HepG2 (cell line): Measurements from ENCODE around the gene GRID1. TPM values are rescaled to one million over a fixed set of nuclear protein-coding genes. Genes with fewer than 3 reads are reported as not detected.

Experiments
- ATAC-seq: fragments of 200-7000 bp; cut with Tn5 transposase; 3 replicates; pipeline ENCODE4 v1.9.1; 2020; ENCODE audit warnings: mild to moderate bottlenecking, moderate library complexity
- BruUV-seq: library from RNA; stranded (reverse); fragments of 400-500 nt; replicated peaks from 2 replicates; lab custom pipeline; 2021; lab: Mats Ljungman, UMichigan
- CTCF ChIA-PET: fragments of 300-600 bp; formaldehyde crosslinking; extraction: SDS; loops from one replicate; lab custom pipeline; 2021; ENCODE audit warnings: low total read pairs, inconsistent platforms, low intra/inter-chr PET ratio; lab: Yijun Ruan, JAX
- POLR2A ChIA-PET: fragments of 350-600 bp; sonication (Branson Sonifier 250); formaldehyde crosslinking; loops from one replicate; lab custom pipeline; 2020; ENCODE audit warnings: antibody characterized with exemption, inconsistent platforms; lab: Yijun Ruan, JAX
- DNase-seq: peaks from one replicate; pipeline ENCODE4 v3.0.0-alpha.2; 2015; ENCODE audit warnings: low spot score
- FAIRE-seq: peaks from 3 replicates; lab custom pipeline; 2011; peaks lifted over from hg19 to GRCh38; lab: Jason Lieb, UNC
- H2AFZ ChIP-seq: one replicate; pipeline ENCODE4 v1.6.1; 2011; ENCODE audit warnings: low read length, inconsistent platforms
- H3K27ac ChIP-seq: fragments of 300-600 bp; 3 replicates; pipeline ENCODE4 v1.8.0; 2011; ENCODE audit warnings: mixed run types, mild to moderate bottlenecking, mixed read lengths, low read length, inconsistent platforms; ENCODE audit not compliant: insufficient read depth; ENCODE audit errors: extremely low read length
- H3K27me3 ChIP-seq, 2 experiments: fragments of 200-600 bp in 1 of 2; 2 replicates in 1 of 2; 3 replicates in 1 of 2; pipeline versions ENCODE4 v1.6.0 to v1.8.0; 2011; ENCODE audit warnings: low read length in 2 of 2, mild to moderate bottlenecking in 2 of 2, moderate library complexity in 2 of 2, inconsistent platforms in 1 of 2; ENCODE audit not compliant: insufficient read depth in 2 of 2, control insufficient read depth in 1 of 2
- H3K36me3 ChIP-seq, 2 experiments: fragments of 200-600 bp in 1 of 2; replicated peaks in 1 of 2; 2 replicates in 1 of 2; 3 replicates in 1 of 2; pipeline versions ENCODE4 v1.5.1 to v1.8.0; 2011; ENCODE audit warnings: low read length in 2 of 2, inconsistent platforms in 1 of 2; ENCODE audit not compliant: insufficient read depth in 2 of 2, control insufficient read depth in 1 of 2
- H3K4me1 ChIP-seq: 2 replicates; pipeline ENCODE4 v1.5.1; 2012; ENCODE audit warnings: low read length, inconsistent platforms; ENCODE audit not compliant: insufficient read depth
- H3K4me2 ChIP-seq: 2 replicates; pipeline ENCODE4 v1.6.0; 2011; ENCODE audit warnings: low read depth, low read length, inconsistent platforms
- H3K4me3 ChIP-seq, 3 experiments: fragments of 200-600 bp in 1 of 3; sonication (generic), shearing (Covaris generic) in 1 of 3; replicated peaks in 1 of 3; 2 replicates each; pipeline ENCODE4 v1.5.1; 2011 to 2016; ENCODE audit warnings: low read length in 3 of 3, inconsistent platforms in 2 of 3, low read depth in 2 of 3, mild to moderate bottlenecking in 2 of 3, control low read depth in 1 of 3, mixed read lengths in 1 of 3; ENCODE audit not compliant: insufficient read depth in 1 of 3
- H3K79me2 ChIP-seq: one replicate; pipeline ENCODE4 v1.6.1; 2011; ENCODE audit warnings: low read length, inconsistent platforms; ENCODE audit not compliant: insufficient read depth
- H3K9ac ChIP-seq: 2 replicates; pipeline ENCODE4 v1.6.0; 2011; ENCODE audit warnings: mild to moderate bottlenecking, low read depth, low read length, inconsistent platforms; ENCODE audit not compliant: insufficient read depth
- H3K9me3 ChIP-seq: 2 replicates; pipeline ENCODE4 v1.5.1; 2012; ENCODE audit warnings: mild to moderate bottlenecking, low read length
- H4K20me1 ChIP-seq: 2 replicates; pipeline ENCODE4 v1.6.0; 2011; ENCODE audit warnings: inconsistent platforms, mild to moderate bottlenecking, low read length, moderate library complexity; ENCODE audit not compliant: insufficient read depth
- KLF6 ChIP-seq: IDR thresholded peaks from 2 replicates; pipeline ENCODE4 v1.8.0; 2016; ENCODE audit warnings: missing biosample characterization, missing genetic modification reagents
- RXRB ChIP-seq: IDR thresholded peaks from 2 replicates; pipeline ENCODE4 v1.6.1; 2016; ENCODE audit warnings: borderline replicate concordance, missing genetic modification reagents, missing compliant biosample characterization
- WGBS: methylation state at CpG from one replicate; pipeline ENCODE4 v1.1.6; 2017; ENCODE audit warnings: low lambda C conversion rate; 5-methylcytosine and 5-hydroxymethylcytosine counted together
- in situ Hi-C: cut with HindIII; loops from 2 replicates; pipeline ENCODE4 v1.10.0; 2017; ENCODE audit warnings: low pct_unique_long_range_greater_than_20kb; ENCODE audit not compliant: extremely low pct_ligation_motif_present
- intact Hi-C: fragments of 100-400 bp; cut with micrococcal nuclease; formaldehyde crosslinking; loops from one replicate; pipeline ENCODE4 v1.10.0; 2022; ENCODE audit not compliant: unreplicated experiment
- polyA plus RNA-seq, 8 experiments: library from polyadenylated mRNA; depleted of rRNA in 3 of 8; stranded (reverse) in 7 of 8; unstranded in 1 of 8; fragments of >200 nt; fragmentation: Illumina TruSeq in 4 of 8; extraction: Trizol in 4 of 8; gene quantifications; 2 replicates each; pipeline versions ENCODE4 v1.2.1 to v1.2.3, GENCODE V29; 2011 to 2016; ENCODE audit warnings: low read depth in 4 of 8, missing spikeins in 1 of 8, mixed read lengths in 1 of 8; ENCODE audit not compliant: insufficient read depth in 1 of 8
- total RNA-seq, 5 experiments: library from RNA; depleted of rRNA; stranded (reverse); fragments of >200 nt; fragmentation: Illumina TruSeq; extraction: Trizol; gene quantifications; 2 replicates each; pipeline ENCODE4 v1.2.3, GENCODE V29; 2016; ENCODE audit warnings: low read depth in 1 of 5
- TF ChIP-seq, protein P1 (sequence below): sonication (generic); formaldehyde crosslinking; IDR thresholded peaks from 2 replicates; pipeline ENCODE4 v1.4.0; 2020; ENCODE audit warnings: mild to moderate bottlenecking, missing genetic modification reagents
- TF ChIP-seq, protein P2 (sequence below): sonication (generic); formaldehyde crosslinking; IDR thresholded peaks from 2 replicates; pipeline ENCODE4 v1.5.0; 2020; ENCODE audit warnings: mild to moderate bottlenecking, missing genetic modification reagents
- TF ChIP-seq, protein P3 (sequence below): sonication (generic); formaldehyde crosslinking; IDR thresholded peaks from 2 replicates; pipeline ENCODE4 v1.8.0; 2022; ENCODE audit warnings: missing genetic modification reagents, mild to moderate bottlenecking, moderate library complexity, borderline replicate concordance
- TF ChIP-seq, protein P4 (sequence below): sonication (generic); formaldehyde crosslinking; IDR thresholded peaks from 2 replicates; pipeline ENCODE4 v1.4.0; 2020; ENCODE audit warnings: missing genetic modification reagents, borderline replicate concordance

Gene GRID1
- total and polyA plus RNA-seq, 2 of the 13 experiments (the other 11 are each of a cell fraction or from before 2014, with no cell fraction given) = 0.05 TPM; not detected in 1

DNA sequence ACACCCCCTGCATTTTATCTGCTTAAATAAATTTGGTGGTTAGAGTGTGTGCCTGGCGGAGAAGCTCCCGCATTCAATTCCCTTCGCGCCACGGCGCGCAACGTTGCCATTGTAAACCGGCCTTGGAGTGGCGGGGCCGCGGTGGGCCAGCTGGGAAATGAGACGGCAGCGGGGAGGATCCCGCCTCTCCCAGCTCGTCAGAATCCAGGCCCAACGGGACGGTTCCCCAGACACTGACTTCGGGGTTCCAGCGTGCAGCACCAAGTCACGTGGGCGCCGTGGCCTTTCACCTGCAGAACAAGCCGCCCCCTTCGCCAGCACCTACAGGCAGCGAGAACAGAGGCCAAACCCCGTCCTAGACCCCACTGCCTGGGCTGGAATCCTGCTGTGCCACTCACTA, 103.4 kb downstream of the GRID1 start:
- no peak overlapping the region for H3K4me2 ChIP-seq
- H3K9me3 ChIP-seq = no peaks in the 10 kb centered on the region
- no peaks in the 10 kb centered on the region for H3K4me1 ChIP-seq
- no peak overlapping the region for H2AFZ ChIP-seq
- no peak for ATAC-seq
- no TSS peak for BruUV-seq
- intact Hi-C loops = loop anchor here (5.0 kb wide), 1 partner anchor 114 kb away; no protein-coding TSS in a partner anchor
- in situ Hi-C loops = loop anchor here (10.0 kb wide), 1 partner anchor 112 kb away; no protein-coding TSS in a partner anchor
- no peak overlapping the region for H3K9ac ChIP-seq
- H4K20me1 ChIP-seq = no peaks in the 10 kb centered on the region
- H3K27ac ChIP-seq = no peak overlapping the region
- no peaks in the 10 kb centered on the region for H3K79me2 ChIP-seq
- ChIA-PET CTCF (no interaction called here), POLR2A (no interaction called here)
- 68% methylated on average over 16 of the region's 27 CpGs for WGBS
- no peaks in the 10 kb centered on the region for H3K36me3 ChIP-seq
- FAIRE-seq = no peak
- no peak for DNase-seq
- peaks cover 3 to 52% of the 10 kb centered on the region in 2 experiments; a peak in 4 of 5 replicates for H3K27me3 ChIP-seq
- no peak overlapping the region for H3K4me3 ChIP-seq
- TF ChIP-seq, protein P1, sequence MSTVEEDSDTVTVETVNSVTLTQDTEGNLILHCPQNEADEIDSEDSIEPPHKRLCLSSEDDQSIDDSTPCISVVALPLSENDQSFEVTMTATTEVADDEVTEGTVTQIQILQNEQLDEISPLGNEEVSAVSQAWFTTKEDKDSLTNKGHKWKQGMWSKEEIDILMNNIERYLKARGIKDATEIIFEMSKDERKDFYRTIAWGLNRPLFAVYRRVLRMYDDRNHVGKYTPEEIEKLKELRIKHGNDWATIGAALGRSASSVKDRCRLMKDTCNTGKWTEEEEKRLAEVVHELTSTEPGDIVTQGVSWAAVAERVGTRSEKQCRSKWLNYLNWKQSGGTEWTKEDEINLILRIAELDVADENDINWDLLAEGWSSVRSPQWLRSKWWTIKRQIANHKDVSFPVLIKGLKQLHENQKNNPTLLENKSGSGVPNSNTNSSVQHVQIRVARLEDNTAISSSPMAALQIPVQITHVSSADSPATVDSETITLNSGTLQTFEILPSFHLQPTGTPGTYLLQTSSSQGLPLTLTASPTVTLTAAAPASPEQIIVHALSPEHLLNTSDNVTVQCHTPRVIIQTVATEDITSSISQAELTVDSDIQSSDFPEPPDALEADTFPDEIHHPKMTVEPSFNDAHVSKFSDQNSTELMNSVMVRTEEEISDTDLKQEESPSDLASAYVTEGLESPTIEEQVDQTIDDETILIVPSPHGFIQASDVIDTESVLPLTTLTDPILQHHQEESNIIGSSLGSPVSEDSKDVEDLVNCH (CRISPR knock-in tag) = no peak
- TF ChIP-seq KLF6 (CRISPR knock-in tag) (no peak), RXRB (CRISPR knock-in tag) (no peak)
- TF ChIP-seq, protein P2, sequence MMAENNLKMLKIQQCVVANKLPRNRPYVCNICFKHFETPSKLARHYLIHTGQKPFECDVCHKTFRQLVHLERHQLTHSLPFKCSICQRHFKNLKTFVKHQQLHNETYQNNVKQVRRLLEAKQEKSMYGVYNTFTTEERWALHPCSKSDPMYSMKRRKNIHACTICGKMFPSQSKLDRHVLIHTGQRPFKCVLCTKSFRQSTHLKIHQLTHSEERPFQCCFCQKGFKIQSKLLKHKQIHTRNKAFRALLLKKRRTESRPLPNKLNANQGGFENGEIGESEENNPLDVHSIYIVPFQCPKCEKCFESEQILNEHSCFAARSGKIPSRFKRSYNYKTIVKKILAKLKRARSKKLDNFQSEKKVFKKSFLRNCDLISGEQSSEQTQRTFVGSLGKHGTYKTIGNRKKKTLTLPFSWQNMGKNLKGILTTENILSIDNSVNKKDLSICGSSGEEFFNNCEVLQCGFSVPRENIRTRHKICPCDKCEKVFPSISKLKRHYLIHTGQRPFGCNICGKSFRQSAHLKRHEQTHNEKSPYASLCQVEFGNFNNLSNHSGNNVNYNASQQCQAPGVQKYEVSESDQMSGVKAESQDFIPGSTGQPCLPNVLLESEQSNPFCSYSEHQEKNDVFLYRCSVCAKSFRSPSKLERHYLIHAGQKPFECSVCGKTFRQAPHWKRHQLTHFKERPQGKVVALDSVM (CRISPR knock-in tag) = no peak
- TF ChIP-seq, protein P3, sequence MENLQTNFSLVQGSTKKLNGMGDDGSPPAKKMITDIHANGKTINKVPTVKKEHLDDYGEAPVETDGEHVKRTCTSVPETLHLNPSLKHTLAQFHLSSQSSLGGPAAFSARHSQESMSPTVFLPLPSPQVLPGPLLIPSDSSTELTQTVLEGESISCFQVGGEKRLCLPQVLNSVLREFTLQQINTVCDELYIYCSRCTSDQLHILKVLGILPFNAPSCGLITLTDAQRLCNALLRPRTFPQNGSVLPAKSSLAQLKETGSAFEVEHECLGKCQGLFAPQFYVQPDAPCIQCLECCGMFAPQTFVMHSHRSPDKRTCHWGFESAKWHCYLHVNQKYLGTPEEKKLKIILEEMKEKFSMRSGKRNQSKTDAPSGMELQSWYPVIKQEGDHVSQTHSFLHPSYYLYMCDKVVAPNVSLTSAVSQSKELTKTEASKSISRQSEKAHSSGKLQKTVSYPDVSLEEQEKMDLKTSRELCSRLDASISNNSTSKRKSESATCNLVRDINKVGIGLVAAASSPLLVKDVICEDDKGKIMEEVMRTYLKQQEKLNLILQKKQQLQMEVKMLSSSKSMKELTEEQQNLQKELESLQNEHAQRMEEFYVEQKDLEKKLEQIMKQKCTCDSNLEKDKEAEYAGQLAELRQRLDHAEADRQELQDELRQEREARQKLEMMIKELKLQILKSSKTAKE (CRISPR knock-in tag) = no peak
- TF ChIP-seq, protein P4, sequence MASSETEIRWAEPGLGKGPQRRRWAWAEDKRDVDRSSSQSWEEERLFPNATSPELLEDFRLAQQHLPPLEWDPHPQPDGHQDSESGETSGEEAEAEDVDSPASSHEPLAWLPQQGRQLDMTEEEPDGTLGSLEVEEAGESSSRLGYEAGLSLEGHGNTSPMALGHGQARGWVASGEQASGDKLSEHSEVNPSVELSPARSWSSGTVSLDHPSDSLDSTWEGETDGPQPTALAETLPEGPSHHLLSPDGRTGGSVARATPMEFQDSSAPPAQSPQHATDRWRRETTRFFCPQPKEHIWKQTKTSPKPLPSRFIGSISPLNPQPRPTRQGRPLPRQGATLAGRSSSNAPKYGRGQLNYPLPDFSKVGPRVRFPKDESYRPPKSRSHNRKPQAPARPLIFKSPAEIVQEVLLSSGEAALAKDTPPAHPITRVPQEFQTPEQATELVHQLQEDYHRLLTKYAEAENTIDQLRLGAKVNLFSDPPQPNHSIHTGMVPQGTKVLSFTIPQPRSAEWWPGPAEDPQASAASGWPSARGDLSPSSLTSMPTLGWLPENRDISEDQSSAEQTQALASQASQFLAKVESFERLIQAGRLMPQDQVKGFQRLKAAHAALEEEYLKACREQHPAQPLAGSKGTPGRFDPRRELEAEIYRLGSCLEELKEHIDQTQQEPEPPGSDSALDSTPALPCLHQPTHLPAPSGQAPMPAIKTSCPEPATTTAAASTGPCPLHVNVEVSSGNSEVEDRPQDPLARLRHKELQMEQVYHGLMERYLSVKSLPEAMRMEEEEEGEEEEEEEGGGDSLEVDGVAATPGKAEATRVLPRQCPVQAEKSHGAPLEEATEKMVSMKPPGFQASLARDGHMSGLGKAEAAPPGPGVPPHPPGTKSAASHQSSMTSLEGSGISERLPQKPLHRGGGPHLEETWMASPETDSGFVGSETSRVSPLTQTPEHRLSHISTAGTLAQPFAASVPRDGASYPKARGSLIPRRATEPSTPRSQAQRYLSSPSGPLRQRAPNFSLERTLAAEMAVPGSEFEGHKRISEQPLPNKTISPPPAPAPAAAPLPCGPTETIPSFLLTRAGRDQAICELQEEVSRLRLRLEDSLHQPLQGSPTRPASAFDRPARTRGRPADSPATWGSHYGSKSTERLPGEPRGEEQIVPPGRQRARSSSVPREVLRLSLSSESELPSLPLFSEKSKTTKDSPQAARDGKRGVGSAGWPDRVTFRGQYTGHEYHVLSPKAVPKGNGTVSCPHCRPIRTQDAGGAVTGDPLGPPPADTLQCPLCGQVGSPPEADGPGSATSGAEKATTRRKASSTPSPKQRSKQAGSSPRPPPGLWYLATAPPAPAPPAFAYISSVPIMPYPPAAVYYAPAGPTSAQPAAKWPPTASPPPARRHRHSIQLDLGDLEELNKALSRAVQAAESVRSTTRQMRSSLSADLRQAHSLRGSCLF (CRISPR knock-in tag) = no peak
